HG02678 (cell line): ENCODE measurements around the gene SOX13.
A peak's percentile ranks its signal among the peaks of the same experiment; 100 is the strongest.

Experiments
- ATAC-seq: cut with Tn5 transposase; IDR thresholded peaks from one replicate; pipeline ENCODE4 v1.9.1; 2021; ENCODE audit warnings: mild to moderate bottlenecking, moderate library complexity; ENCODE audit not compliant: unreplicated experiment

SOX13 gene

GRCh38 chr1:204128964-204129896 lies 56.3 kb downstream of the SOX13 start:
- ATAC-seq, result peak; percentile 61

- no peak for ATAC-seq
Observed at GRCh38 chr1:204130178-204130577, 57.3 kb downstream of the SOX13 start.

GRCh38 chr1:204130981-204131892 lies 58.3 kb downstream of the SOX13 start:
- no peak for ATAC-seq

DNA sequence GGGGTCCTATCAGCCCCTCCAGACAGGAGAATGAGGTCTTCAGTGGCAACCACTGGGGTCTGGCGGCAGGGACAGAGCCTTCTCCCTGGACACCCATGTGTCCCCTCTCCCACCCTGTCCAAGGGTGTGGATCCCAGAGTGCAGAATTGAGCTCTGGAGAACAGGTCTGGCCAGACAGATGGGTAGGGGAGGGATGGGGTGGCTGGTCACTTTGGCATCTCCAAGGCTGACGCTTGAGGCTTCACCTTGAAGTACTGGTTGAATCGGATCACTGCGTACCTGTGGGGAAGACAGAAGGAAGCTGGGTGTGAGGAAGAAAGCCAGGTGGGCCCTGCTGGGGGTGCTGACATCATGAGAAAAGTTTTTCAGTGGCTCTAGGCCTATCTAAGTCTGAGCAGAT lies 59.1 kb downstream of the SOX13 start:
- no peak for ATAC-seq

DNA sequence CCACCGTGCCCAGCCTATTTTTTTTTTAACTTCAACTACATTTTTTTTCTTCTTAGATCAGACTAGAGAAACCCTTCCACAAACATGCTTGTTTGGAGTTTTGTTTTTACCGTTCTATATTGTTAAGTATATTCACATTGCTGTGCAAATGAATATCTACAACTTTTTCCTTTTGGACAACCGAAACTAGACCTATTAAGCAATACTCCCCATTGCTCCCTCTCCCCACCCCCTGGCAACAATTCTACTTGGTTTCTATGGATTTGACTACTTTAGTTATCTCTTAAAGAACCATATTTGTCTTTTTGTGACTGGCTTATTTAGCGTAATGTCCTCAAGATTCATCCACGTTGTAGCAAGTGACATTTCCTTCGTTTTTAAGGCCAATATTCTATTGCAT lies 59.8 kb downstream of the SOX13 start:
- ATAC-seq, result no peak

DNA sequence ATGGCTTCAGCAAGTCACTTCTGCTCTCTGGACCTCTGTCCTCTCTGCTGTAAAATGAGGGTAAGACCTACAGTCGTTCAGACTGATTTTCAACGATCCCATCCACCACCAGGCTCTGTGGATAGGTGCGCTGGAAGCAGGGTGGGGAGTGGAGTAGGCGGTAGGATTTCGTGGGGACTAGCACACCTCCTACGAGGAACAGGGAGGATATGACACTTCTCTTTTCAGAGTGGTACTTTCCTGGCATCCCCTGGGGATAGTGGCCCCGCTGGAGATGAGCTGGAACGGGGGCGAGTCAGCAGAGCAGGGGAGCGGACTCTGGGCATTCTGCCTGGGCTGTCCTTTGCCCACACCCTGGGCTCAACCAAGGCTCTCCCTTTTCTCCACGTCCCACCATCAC lies 61.2 kb downstream of the SOX13 start:
- no peak for ATAC-seq

- no peak for ATAC-seq
Observed at GRCh38 chr1:204136814-204137213, 63.9 kb downstream of the SOX13 start.

DNA sequence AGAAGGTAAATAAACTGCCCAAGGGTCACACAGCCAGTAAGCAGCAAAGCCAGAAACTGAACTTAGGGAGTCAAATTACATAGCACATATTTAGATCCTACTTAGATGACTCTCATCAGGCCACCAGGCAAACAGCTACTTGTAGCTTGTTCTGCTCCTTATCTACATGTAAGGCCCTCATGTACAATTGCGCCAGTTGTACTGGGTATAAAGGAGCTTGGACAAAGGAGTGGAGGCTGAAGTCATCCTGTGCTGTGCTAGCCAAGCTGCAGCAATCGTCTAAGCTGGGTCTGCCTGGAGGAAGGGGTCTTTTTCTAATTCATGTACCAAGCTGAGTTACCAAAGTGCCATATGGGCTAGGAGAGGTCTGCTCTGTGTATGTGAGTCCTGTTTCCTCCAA lies 66.2 kb downstream of the SOX13 start:
- no peak for ATAC-seq

DNA sequence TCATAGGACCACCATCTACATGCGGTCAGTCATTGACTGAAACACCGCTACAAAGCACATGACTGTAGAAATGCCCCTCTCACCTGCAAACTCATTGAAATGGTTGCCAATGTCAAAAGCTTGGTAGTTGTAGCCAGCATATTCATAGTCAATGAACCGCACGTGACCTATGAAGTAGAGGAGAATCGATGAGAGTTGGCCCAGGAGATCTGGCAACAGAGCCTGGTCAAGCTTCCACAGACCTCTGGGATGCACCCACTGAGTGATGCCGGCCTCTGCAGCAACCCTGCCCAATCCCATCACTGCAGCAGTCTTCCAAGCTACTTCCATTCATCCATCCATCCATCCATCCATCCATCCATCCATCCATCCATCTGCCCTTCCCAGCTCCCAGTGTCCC lies 67.0 kb downstream of the SOX13 start:
- no peak for ATAC-seq

DNA sequence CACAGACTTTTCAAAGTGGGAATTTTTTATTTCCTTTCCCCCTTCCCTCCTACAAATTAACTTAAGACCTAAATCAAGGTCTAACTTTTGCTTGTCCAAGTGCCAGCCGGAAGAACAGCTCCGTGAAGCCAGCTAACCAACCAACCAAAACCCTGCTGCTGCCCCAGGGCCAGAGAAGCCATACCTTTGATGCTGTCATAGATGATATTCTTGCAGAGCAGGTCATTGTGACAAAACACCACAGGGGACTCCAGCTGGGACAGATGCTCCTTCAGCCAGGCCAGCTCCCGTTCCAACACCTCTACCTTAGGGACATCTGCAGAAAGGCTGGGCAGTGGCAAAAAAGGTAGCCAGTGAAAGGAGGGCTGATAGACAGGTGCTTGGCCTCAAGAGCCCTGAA lies 68.2 kb downstream of the SOX13 start:
- ATAC-seq, result no peak

DNA sequence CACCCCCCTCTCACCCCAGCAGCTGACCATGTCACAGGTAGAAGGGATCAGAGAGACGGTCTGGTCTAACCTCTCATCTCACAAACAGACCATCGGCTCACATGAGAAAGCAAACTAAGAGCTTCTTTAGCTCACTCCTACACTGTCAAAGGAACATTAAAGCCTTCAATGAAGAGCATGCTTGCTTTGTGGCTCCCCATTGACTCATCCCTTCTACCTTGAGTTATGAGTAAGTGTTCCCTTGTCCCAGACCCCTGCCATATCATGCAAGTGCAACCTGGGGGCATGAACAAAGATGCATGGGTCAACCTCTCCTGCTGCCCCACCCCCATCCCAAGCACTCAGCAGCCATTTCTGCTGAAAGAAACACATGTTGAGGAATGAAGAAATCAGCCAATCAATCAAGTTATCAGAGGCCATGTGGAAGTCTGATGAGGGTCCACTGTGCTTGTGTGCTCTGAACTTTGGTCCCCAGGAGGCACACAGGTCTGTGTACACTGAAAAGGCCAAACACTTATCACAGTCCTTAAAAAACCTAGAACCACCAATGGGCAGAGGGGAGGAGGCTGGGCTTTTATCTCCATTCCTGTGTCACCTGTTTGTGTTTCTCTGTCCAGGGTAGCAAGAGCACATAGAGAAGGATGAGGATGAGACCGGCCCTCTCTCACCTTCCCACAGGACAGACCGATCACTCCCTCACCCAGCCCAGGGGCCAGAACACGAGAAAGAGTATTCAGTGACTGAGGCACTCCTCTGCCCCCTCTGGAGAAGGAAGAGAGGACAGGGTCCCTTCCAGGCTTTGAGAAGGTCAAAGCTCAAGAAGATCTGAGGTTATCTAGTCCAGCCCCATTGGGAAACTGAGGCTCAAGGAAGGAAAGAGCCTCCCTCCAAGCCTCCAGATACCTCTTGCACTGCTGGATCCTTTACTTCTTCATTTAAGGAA lies 69.4 kb downstream of the SOX13 start:
- no peak for ATAC-seq

GRCh38 chr1:204143276-204144041 lies 70.5 kb downstream of the SOX13 start:
- ATAC-seq, result no peak

GRCh38 chr1:204145033-204145504 lies 72.2 kb downstream of the SOX13 start:
- no peak for ATAC-seq

DNA sequence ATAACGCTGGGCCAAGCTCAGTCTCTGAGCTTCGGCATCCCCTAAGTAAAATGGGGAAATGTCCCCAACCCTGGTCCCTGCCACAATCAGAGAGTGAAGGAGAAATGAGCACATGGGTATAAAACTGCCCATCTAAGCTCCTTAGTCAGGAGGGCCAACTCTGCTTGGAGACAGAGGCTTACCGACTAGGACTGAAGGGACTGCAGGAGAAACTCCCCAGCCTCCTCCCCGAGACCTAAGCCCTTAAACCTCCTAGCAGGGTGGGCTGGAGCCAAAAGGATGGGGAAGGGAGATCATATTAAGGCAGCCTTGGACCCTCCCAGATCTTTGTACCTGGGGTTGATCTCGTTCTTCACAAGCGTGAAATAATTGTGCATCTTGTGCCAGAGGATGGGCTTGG lies 73.4 kb downstream of the SOX13 start:
- no peak for ATAC-seq

DNA sequence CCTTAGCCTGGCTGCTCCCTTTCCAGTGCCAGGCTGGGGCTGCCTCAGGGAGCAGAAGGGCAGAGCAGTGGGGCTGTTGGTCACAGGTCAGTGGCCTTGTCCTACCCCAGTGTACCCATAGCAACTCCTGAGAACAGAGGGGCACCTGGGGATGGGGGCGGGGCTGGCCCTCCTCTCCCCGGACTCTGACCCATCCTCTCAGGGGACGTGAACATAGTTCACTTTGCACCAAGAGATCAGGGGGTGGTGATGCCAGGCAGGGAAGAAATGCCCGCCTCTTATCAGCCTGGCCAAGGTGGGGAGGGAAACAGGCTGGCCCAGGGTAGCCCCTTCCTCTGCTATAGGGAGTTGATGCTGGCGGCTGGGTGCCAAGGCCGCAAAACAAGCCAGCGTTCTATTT lies 74.0 kb downstream of the SOX13 start:
- no peak for ATAC-seq

GRCh38 chr1:204147406-204148383 lies 74.8 kb downstream of the SOX13 start:
- ATAC-seq, result no peak

DNA sequence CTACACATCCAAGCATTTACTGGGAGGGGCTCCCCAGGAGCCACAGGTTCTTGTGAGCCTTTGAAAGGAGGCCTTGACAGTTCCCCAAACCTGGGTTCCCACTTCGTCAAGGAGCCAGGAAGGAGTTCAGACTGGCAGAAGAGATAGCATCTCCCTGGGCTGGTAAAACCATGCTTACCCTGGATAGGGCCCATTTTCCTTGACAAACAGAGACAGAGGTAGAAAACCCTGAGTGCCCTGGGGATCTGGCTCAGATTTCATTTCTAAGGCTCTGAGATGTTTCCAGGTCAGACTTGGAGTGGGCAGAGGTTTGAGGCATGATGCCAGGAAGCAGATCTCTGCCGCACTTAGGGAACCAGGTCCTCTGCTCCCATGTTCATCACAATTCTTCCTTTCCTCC lies 76.2 kb downstream of the SOX13 start:
- no peak for ATAC-seq
